DND-41 (cell line): ENCODE data around the gene NKX6-1.

Source experiments
- ATAC-seq: fragments of 200-7000 bp; cut with Tn5 transposase; 3 replicates; pipeline ENCODE4 v1.9.1; 2021; ENCODE audit warnings: low read depth; ENCODE audit not compliant: insufficient read depth
- DNase-seq: peaks from one replicate; pipeline ENCODE4 v3.0.0-alpha.2; 2020
- H2AFZ ChIP-seq: 2 replicates; pipeline ENCODE4 v1.6.0; 2012; ENCODE audit warnings: low read depth, low read length
- H3K27ac ChIP-seq: 2 replicates; pipeline ENCODE4 v1.5.1; 2012; ENCODE audit warnings: low read length, inconsistent platforms
- H3K27me3 ChIP-seq: fragments of 200-600 bp; sonication (generic); 2 replicates; pipeline ENCODE4 v1.6.0; 2012; ENCODE audit warnings: low read length, mild to moderate bottlenecking, inconsistent platforms; ENCODE audit not compliant: insufficient read depth, poor library complexity
- H3K36me3 ChIP-seq: 2 replicates; pipeline ENCODE4 v1.5.1; 2012; ENCODE audit warnings: low read length, inconsistent platforms; ENCODE audit not compliant: insufficient read depth
- H3K4me1 ChIP-seq: 2 replicates; pipeline ENCODE4 v1.5.1; 2012; ENCODE audit warnings: mild to moderate bottlenecking, low read length; ENCODE audit not compliant: insufficient read depth
- H3K4me2 ChIP-seq: 2 replicates; pipeline ENCODE4 v1.6.0; 2012; ENCODE audit warnings: mild to moderate bottlenecking, moderate library complexity, low read length, inconsistent platforms; ENCODE audit not compliant: insufficient read depth
- H3K4me3 ChIP-seq, 2 experiments: fragments of 200-600 bp in 1 of 2; shearing (Covaris generic) in 1 of 2; 2 replicates each; pipeline ENCODE4 v1.5.1; 2012 to 2016; ENCODE audit warnings: inconsistent platforms in 2 of 2, low read length in 2 of 2, mild to moderate bottlenecking in 2 of 2, low read depth in 1 of 2, moderate library complexity in 1 of 2
- H3K79me2 ChIP-seq: 2 replicates; pipeline ENCODE4 v1.6.0; 2012; ENCODE audit warnings: low read length, inconsistent platforms; ENCODE audit not compliant: insufficient read depth
- H3K9ac ChIP-seq: 2 replicates; pipeline ENCODE4 v1.6.0; 2012; ENCODE audit warnings: low read depth, mild to moderate bottlenecking, inconsistent platforms, low read length, moderate library complexity
- H3K9me3 ChIP-seq: 2 replicates; pipeline ENCODE4 v1.5.1; 2012; ENCODE audit warnings: low read length, moderate library complexity, mild to moderate bottlenecking, inconsistent platforms; ENCODE audit not compliant: insufficient read depth, severe bottlenecking
- H4K20me1 ChIP-seq: 2 replicates; pipeline ENCODE4 v1.6.0; 2012; ENCODE audit warnings: low read length; ENCODE audit not compliant: insufficient read depth
- CTCF ChIP-seq: IDR thresholded peaks from 2 replicates; pipeline ENCODE4 v1.5.1; 2012; ENCODE audit warnings: borderline replicate concordance, low read length, moderate library complexity, mild to moderate bottlenecking; ENCODE audit not compliant: poor library complexity, severe bottlenecking; ENCODE audit errors: extremely low read depth
- EZH2 ChIP-seq: IDR thresholded peaks from 3 replicates; pipeline ENCODE4 v1.6.1; 2012; ENCODE audit warnings: borderline replicate concordance, low read depth, mild to moderate bottlenecking, moderate library complexity, low read length, inconsistent platforms; ENCODE audit not compliant: severe bottlenecking

Gene NKX6-1

GRCh38 chr4:84498935-84499623 lies at the start of gene NKX6-1:
Gene NKX6-1, minus strand, starts transcription at chr4:84499292. Its CDS starts 1,064 bp downstream, at chr4:84498228.
- H3K9me3 ChIP-seq: peaks cover 7% of the 10 kb centered on the region
- no peak within 1 kb of the TSS for H3K4me2 ChIP-seq
- H3K9ac ChIP-seq: no peak within 1 kb of the TSS
- no peak for DNase-seq
- no peaks in the 10 kb centered on the region for H3K79me2 ChIP-seq
- H3K27ac ChIP-seq: no peak within 1 kb of the TSS
- ATAC-seq: no peak
- TF ChIP-seq EZH2 (no peak), CTCF (no peak)
- H3K36me3 ChIP-seq: no peaks in the 10 kb centered on the region
- no peak within 1 kb of the TSS for H2AFZ ChIP-seq
- H3K27me3 ChIP-seq: no peaks in the 10 kb centered on the region
- no peaks in the 10 kb centered on the region for H4K20me1 ChIP-seq
- no peak within 1 kb of the TSS for H3K4me3 ChIP-seq
- H3K4me1 ChIP-seq: no peaks in the 10 kb centered on the region

GRCh38 chr4:84547211-84547610 lies 48.1 kb upstream of the NKX6-1 start:
- Histone ChIP-seq H3K4me2 (no peak overlapping the region), H3K27ac (no peak overlapping the region), H3K9ac (no peak overlapping the region), H3K36me3 (no peaks in the 10 kb centered on the region), H3K27me3 (no peaks in the 10 kb centered on the region), H4K20me1 (no peaks in the 10 kb centered on the region), H3K4me1 (no peaks in the 10 kb centered on the region), H2AFZ (no peak overlapping the region), H3K9me3 (no peaks in the 10 kb centered on the region), H3K79me2 (no peaks in the 10 kb centered on the region), H3K4me3 (no peak overlapping the region)
- TF ChIP-seq EZH2 (no peak), CTCF (no peak)
- ATAC-seq (no peak), DNase-seq (no peak)

DNA sequence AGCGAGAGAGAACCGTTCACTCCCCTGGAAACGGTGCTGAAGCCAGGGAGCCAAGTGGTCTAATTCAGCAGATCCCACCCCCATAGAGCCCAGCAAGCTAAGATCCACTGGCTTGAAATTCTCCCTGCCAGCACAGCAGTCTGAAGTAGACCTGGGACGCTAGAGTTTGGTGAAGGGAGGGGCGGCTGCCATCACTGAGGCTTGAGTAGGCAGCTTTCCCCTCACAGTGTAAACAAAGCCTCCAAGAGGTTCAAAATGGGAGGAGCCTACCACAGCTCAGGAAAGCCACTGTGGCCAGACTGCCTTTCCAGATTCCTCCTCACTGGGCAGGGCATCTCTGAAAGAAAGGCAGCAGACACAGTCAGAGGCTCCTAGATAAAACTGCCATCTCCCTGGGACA lies 46.0 kb upstream of the NKX6-1 start:
- Histone ChIP-seq H3K27ac (no peak overlapping the region), H3K9me3 (no peaks in the 10 kb centered on the region), H3K9ac (no peak overlapping the region), H3K79me2 (no peaks in the 10 kb centered on the region), H3K36me3 (no peaks in the 10 kb centered on the region), H2AFZ (no peak overlapping the region), H3K4me2 (no peak overlapping the region), H3K4me3 (no peak overlapping the region), H4K20me1 (no peaks in the 10 kb centered on the region), H3K4me1 (no peaks in the 10 kb centered on the region), H3K27me3 (no peaks in the 10 kb centered on the region)
- ATAC-seq (no peak), DNase-seq (no peak)
- TF ChIP-seq EZH2: no peak
- no peak for TF ChIP-seq CTCF
